Progenitor cell of endocrine pancreas (in vitro differentiated cells): Measurements from ENCODE around the gene C3orf85. TPM values are rescaled to one million over a fixed set of nuclear protein-coding genes. Genes with fewer than 3 reads are reported as not detected.

ENCODE experiments used
- DNase-seq: peaks from one replicate; pipeline ENCODE4 v3.0.0; 2021; ENCODE audit warnings: low spot score; ENCODE audit not compliant: unreplicated experiment
- H3K27ac Mint-ChIP-seq: 2 replicates; pipeline ENCODE4 v1.8.0; 2021; ENCODE audit warnings: mild to moderate bottlenecking, moderate library complexity, mixed read lengths
- H3K27me3 Mint-ChIP-seq: 2 replicates; pipeline ENCODE4 v1.8.0; 2021; ENCODE audit warnings: mixed read lengths
- H3K36me3 Mint-ChIP-seq: 2 replicates; pipeline ENCODE4 v1.8.0; 2022; ENCODE audit warnings: mixed read lengths; ENCODE audit not compliant: insufficient read depth
- H3K4me1 Mint-ChIP-seq: 2 replicates; pipeline ENCODE4 v1.8.0; 2021; ENCODE audit warnings: low read depth, mixed read lengths
- H3K4me3 Mint-ChIP-seq: 2 replicates; pipeline ENCODE4 v1.8.0; 2021; ENCODE audit warnings: low read depth, mild to moderate bottlenecking, moderate library complexity, mixed read lengths
- H3K9me3 Mint-ChIP-seq: 2 replicates; pipeline ENCODE4 v1.8.0; 2021; ENCODE audit warnings: low read depth, mixed read lengths
- CTCF ChIP-seq: fragments of 200-600 bp; sonication (generic); IDR thresholded peaks from one replicate; pipeline ENCODE4 v1.5.0; 2021; ENCODE audit warnings: antibody characterized with exemption, mild to moderate bottlenecking; ENCODE audit not compliant: unreplicated experiment
- total RNA-seq: library from RNA; stranded (reverse); gene quantifications from 2 replicates; pipeline ENCODE4 v1.2.1, GENCODE V29; 2021

Gene C3orf85
- total RNA-seq, 1 donor from 2014 or later = not detected

GRCh38 chr3:109161487-109162123 lies 25.1 kb downstream of the C3orf85 start:
- no peak for DNase-seq
- TF ChIP-seq CTCF = no peak
- Mint-ChIP-seq H3K36me3 (no peaks in the 10 kb centered on the region), H3K27ac (no peak overlapping the region), H3K4me1 (no peaks in the 10 kb centered on the region), H3K4me3 (no peak overlapping the region), H3K9me3 (no peaks in the 10 kb centered on the region), H3K27me3 (no peaks in the 10 kb centered on the region)

- Mint-ChIP-seq H3K27ac (no peak overlapping the region), H3K4me1 (no peaks in the 10 kb centered on the region), H3K36me3 (no peaks in the 10 kb centered on the region), H3K9me3 (no peaks in the 10 kb centered on the region), H3K4me3 (no peak overlapping the region), H3K27me3 (no peaks in the 10 kb centered on the region)
- no peak for DNase-seq
- TF ChIP-seq CTCF = no peak
Observed at GRCh38 chr3:109165905-109166304, 29.4 kb downstream of the C3orf85 start.

GRCh38 chr3:109171479-109171878 lies 35.0 kb downstream of the C3orf85 start:
- DNase-seq = no peak
- H3K27me3 Mint-ChIP-seq = no peaks in the 10 kb centered on the region
- no peaks in the 10 kb centered on the region for H3K9me3 Mint-ChIP-seq
- no peaks in the 10 kb centered on the region for H3K36me3 Mint-ChIP-seq
- TF ChIP-seq CTCF = no peak
- H3K27ac Mint-ChIP-seq = no peak overlapping the region
- no peaks in the 10 kb centered on the region for H3K4me1 Mint-ChIP-seq
- no peak overlapping the region for H3K4me3 Mint-ChIP-seq

- Mint-ChIP-seq H3K27ac (no peak overlapping the region), H3K4me1 (peaks cover 9% of the 10 kb centered on the region)
- TF ChIP-seq CTCF = no peak
Observed at GRCh38 chr3:109175411-109175810, 38.9 kb downstream of the C3orf85 start.

GRCh38 chr3:109176726-109177125 lies 40.2 kb downstream of the C3orf85 start:
- Mint-ChIP-seq H3K4me1 (peaks cover 9% of the 10 kb centered on the region), H3K27ac (no peak overlapping the region), H3K9me3 (no peaks in the 10 kb centered on the region), H3K27me3 (no peaks in the 10 kb centered on the region), H3K36me3 (no peaks in the 10 kb centered on the region), H3K4me3 (no peak overlapping the region)
- no peak for DNase-seq
- TF ChIP-seq CTCF = no peak

More at GRCh38 chr3:109175411-109175810, 38.9 kb downstream of the C3orf85 start:
- Mint-ChIP-seq H3K27me3 (no peaks in the 10 kb centered on the region), H3K36me3 (no peaks in the 10 kb centered on the region), H3K9me3 (no peaks in the 10 kb centered on the region), H3K4me3 (no peak overlapping the region)
- no peak for DNase-seq
